CD4-positive, alpha-beta memory T cell (primary cell): ENCODE results near the gene PRRC2B. TPM values are rescaled to one million over a fixed set of nuclear protein-coding genes. Genes with fewer than 3 reads are reported as not detected.

Source experiments
- CTCF ChIA-PET: fragments of 350-600 bp; sonication (Branson Sonifier 250); formaldehyde crosslinking; loops from one replicate; lab custom pipeline; 2021; ENCODE audit warnings: inconsistent platforms; ENCODE audit not compliant: partially characterized antibody; lab: Charles Lee
- POLR2A ChIA-PET: fragments of 350-600 bp; sonication (Branson Sonifier 250); formaldehyde crosslinking; loops from one replicate; lab custom pipeline; 2021; ENCODE audit not compliant: partially characterized antibody; lab: Charles Lee
- DNase-seq, 5 donors: peaks; one replicate each; pipeline versions ENCODE4 v3.0.0 to v3.0.0-alpha.2; 2020 to 2022; ENCODE audit warnings: mixed read lengths in 1 of 5
- H3K27ac ChIP-seq: one replicate; pipeline ENCODE4 v1.7.0; 2013; ENCODE audit warnings: low read depth, low read length
- H3K27me3 ChIP-seq: 2 replicates; pipeline ENCODE4 v1.7.0; 2013; ENCODE audit warnings: mild to moderate bottlenecking, low read length, moderate library complexity; ENCODE audit not compliant: insufficient read depth
- H3K36me3 ChIP-seq: 2 replicates; pipeline ENCODE4 v1.7.0; 2013; ENCODE audit warnings: mild to moderate bottlenecking, low read length, moderate library complexity; ENCODE audit not compliant: insufficient read depth
- H3K4me1 ChIP-seq: 2 replicates; pipeline ENCODE4 v1.7.0; 2013; ENCODE audit warnings: mild to moderate bottlenecking, low read length, moderate library complexity; ENCODE audit not compliant: insufficient read depth
- H3K4me3 ChIP-seq, 2 donors: one replicate each; pipeline ENCODE4 v1.7.0; 2013; ENCODE audit warnings: low read length in 2 of 2, mild to moderate bottlenecking in 1 of 2
- H3K9me3 ChIP-seq, 2 donors: one replicate each; pipeline ENCODE4 v1.7.0; 2013; ENCODE audit warnings: low read length in 2 of 2, control low read depth in 1 of 2; ENCODE audit not compliant: control insufficient read depth in 1 of 2
- H3K27ac Mint-ChIP-seq, 7 donors: one replicate each; pipeline ENCODE4 v1.8.0; 2020 to 2021; ENCODE audit warnings: mixed read lengths in 7 of 7, mild to moderate bottlenecking in 6 of 7, inconsistent platforms in 3 of 7, moderate library complexity in 3 of 7
- H3K27me3 Mint-ChIP-seq, 2 donors: one replicate each; pipeline ENCODE4 v1.8.0; 2020 to 2021; ENCODE audit warnings: mixed read lengths in 2 of 2
- H3K36me3 Mint-ChIP-seq, 2 donors: one replicate each; pipeline ENCODE4 v1.8.0; 2020 to 2021; ENCODE audit warnings: mixed read lengths in 2 of 2, inconsistent platforms in 1 of 2, mild to moderate bottlenecking in 1 of 2
- H3K4me1 Mint-ChIP-seq, 4 donors: one replicate each; pipeline ENCODE4 v1.8.0; 2020 to 2021; ENCODE audit warnings: mixed read lengths in 4 of 4, mild to moderate bottlenecking in 1 of 4
- H3K4me3 Mint-ChIP-seq, 8 donors: one replicate each; pipeline ENCODE4 v1.8.0; 2020 to 2021; ENCODE audit warnings: mixed read lengths in 8 of 8, mild to moderate bottlenecking in 7 of 8, moderate library complexity in 6 of 8, inconsistent platforms in 3 of 8
- H3K9me3 Mint-ChIP-seq, 8 donors: one replicate each; pipeline ENCODE4 v1.8.0; 2020 to 2021; ENCODE audit warnings: mixed read lengths in 8 of 8, mild to moderate bottlenecking in 5 of 8, inconsistent platforms in 3 of 8, moderate library complexity in 1 of 8
- intact Hi-C: fragments of 100-400 bp; cut with micrococcal nuclease; formaldehyde crosslinking; loops from one replicate; pipeline ENCODE4 v1.15.1; 2023
- polyA plus RNA-seq, 2 donors: library from polyadenylated mRNA; unstranded; fragments of 300-500 nt; fragmentation: Illumina TruSeq; gene quantifications; one replicate each; pipeline ENCODE4 v1.2.3, GENCODE V29; 2021
- total RNA-seq, 2 experiments: library from RNA; stranded (reverse); gene quantifications; one replicate each; pipeline ENCODE4 v1.2.3, GENCODE V29; 2021

The PRRC2B gene
- total and polyA plus RNA-seq, 4 experiments from 2014 or later = 2.7 to 343 (median 191) TPM

DNA sequence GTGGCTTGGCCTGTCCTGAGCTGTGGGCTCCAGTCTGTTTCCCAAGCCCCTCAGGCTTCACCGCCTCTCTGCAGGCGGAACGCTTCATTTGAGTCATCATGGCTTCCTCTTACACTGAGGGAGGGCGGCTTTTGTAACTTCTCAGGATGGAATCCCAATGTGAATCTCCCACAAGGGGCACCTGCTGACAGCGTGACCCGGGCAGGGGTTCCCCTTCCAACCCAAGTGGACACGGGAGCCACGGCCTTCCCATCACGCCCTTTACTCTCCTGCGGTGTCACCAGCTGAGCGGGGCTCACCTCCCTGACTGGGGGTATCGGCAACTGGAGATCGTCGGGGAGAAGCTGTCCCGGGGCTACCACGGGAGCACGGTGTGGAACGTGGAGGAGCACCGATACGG is 124.7 kb downstream of the PRRC2B start:
- Histone ChIP-seq H3K36me3 (peaks cover 87% of the 10 kb centered on the region), H3K9me3 (no peaks in the 10 kb centered on the region), H3K27me3 (no peaks in the 10 kb centered on the region), H3K27ac (no peak overlapping the region), H3K4me3 (no peak overlapping the region), H3K4me1 (no peaks in the 10 kb centered on the region)
- Mint-ChIP-seq H3K27ac (no peak overlapping the region), H3K27me3 (no peaks in the 10 kb centered on the region), H3K4me1 (no peaks in the 10 kb centered on the region), H3K36me3 (peaks cover 24 to 64% of the 10 kb centered on the region in 2 donors), H3K9me3 (no peaks in the 10 kb centered on the region), H3K4me3 (no peak overlapping the region)
- ChIA-PET CTCF (interaction anchor here (1.0 to 1.6 kb wide), 2 partner anchors 18 to 92 kb away, joined by 3 read pairs; no protein-coding TSS in a partner anchor), POLR2A (interaction anchor here (1.3 kb wide), 1 partner anchor 15 kb away, joined by 6 read pairs; no protein-coding TSS in a partner anchor)
- intact Hi-C loops = no loop called here
- no peak for DNase-seq

DNA sequence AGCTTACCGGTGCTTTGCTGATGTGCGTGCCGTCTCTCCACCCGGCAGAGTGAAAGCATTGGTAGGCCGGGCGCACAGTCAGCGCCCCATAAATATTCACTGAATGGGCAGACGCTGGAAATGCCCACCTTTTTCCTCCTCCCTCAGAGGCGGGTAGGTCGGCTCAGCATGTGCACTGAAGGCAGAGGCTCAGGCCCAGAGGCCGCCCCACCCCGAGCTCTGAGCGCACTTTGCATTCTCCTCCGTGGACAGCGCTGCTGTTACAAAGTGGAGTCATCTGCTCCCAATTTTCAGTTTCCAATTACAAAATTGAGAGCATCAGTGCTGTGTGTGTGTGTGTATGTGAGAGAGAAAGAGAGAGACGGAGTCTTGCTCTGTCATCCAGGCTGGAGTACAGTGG is 126.6 kb downstream of the PRRC2B start:
- Mint-ChIP-seq H3K27ac (peak overlapping the region in 1 of 7 donors; percentile 62), H3K4me3 (no peak overlapping the region), H3K9me3 (no peaks in the 10 kb centered on the region), H3K27me3 (no peaks in the 10 kb centered on the region), H3K36me3 (peaks cover 22 to 70% of the 10 kb centered on the region in 2 donors), H3K4me1 (no peaks in the 10 kb centered on the region)
- intact Hi-C loops = no loop called here
- ChIA-PET POLR2A (interaction anchor here (0.9 to 1.2 kb wide), 2 partner anchors 20 to 138 kb away, joined by 3 read pairs; no protein-coding TSS in a partner anchor), CTCF (interaction anchor here (0.5 to 2.0 kb wide), 3 partner anchors 40 to 118 kb away, joined by 3 to 5 read pairs (median 3); no protein-coding TSS in a partner anchor)
- Histone ChIP-seq H3K9me3 (no peaks in the 10 kb centered on the region), H3K27me3 (no peaks in the 10 kb centered on the region), H3K4me1 (no peaks in the 10 kb centered on the region), H3K4me3 (no peak overlapping the region), H3K27ac (no peak overlapping the region), H3K36me3 (peaks cover 89% of the 10 kb centered on the region)
- DNase-seq = no peak

DNA sequence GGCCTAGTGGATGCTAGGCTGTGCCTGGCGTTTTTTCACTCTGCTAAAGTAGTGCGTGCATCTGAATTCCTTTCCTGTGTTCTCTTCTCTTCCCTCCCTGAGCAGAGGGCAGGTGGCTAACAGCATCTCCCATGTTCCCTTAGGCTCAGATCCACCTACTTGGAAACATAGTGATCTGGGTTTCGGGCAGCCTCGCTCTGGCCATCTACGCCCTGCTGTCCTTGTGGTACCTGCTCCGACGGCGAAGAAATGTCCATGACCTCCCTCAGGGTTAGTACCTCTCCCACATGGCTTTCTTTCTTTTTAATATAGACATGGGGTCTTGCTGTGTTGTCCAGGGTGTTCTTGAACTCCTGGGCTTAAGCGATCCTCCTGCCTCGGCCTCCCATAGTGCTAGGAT is 127.3 kb downstream of the PRRC2B start:
- ChIA-PET CTCF (interaction anchor here (2.0 kb wide), 1 partner anchor 39 kb away, joined by 5 read pairs; no protein-coding TSS in a partner anchor), POLR2A (no interaction called here)
- Histone ChIP-seq H3K4me1 (no peaks in the 10 kb centered on the region), H3K9me3 (no peaks in the 10 kb centered on the region), H3K4me3 (no peak overlapping the region), H3K36me3 (peaks cover 89% of the 10 kb centered on the region), H3K27me3 (no peaks in the 10 kb centered on the region), H3K27ac (no peak overlapping the region)
- Mint-ChIP-seq H3K4me3 (no peak overlapping the region), H3K9me3 (no peaks in the 10 kb centered on the region), H3K36me3 (peaks cover 27 to 77% of the 10 kb centered on the region in 2 donors), H3K4me1 (no peaks in the 10 kb centered on the region), H3K27ac (peak overlapping the region in 1 of 7 donors; percentile 23), H3K27me3 (no peaks in the 10 kb centered on the region)
- no peak for DNase-seq
- intact Hi-C loops = no loop called here

DNA sequence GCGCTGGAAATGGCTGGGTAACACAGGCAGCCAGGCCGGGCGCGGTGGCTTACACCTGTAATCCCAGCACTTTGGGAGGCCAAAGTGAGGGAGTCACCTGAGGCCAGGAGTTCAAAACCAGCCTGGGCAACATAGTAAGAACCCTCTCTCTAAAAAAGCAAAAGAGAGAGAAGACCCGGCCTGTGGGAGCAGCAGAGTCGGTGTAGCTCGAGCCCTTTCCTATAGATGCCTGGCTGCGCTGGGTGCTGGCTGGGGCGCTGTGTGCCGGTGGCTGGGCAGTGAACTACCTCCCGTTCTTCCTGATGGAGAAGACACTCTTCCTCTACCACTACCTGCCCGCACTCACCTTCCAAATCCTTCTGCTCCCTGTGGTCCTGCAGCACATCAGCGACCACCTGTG is 127.9 kb downstream of the PRRC2B start:
- POLR2A ChIA-PET = no interaction called here

DNA sequence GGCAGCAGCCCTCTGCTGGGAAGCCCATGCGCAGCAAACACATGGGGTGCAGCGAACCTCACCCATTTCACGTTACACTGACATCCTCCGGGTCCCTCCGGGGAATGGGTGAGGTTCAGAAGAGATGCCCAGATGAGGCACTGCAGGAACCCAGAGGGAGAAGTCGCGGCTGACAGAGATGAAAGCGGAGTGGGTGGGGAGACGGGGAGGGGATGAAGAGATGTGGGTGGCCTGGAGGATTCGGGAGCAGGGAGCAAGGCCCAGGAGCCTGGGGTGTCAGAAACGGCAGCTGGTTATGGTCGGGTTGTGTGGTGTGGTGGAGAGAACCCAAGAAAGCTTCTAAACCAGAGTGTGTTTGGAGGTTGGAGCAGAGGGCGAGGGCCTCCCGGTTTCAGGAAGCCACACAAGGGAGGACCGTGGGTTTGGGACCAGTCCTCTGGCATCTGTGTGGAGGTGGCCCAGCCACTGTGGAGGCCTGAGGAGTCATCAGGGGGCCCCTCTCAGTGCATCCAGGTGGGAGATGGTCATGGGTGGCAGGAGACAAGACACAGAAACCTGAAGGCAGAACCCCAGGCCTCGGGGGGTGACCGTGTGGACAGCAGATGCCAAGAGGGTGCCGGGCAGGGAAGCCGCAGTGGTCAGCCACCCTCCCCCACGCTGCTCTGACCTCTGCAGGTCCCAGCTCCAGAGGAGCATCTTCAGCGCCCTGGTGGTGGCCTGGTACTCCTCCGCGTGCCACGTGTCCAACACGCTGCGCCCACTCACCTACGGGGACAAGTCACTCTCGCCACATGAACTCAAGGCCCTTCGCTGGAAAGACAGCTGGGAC is 128.6 kb downstream of the PRRC2B start:
- H3K4me3 ChIP-seq = no peak overlapping the region
- POLR2A ChIA-PET = interaction anchor here (0.8 kb wide), 1 partner anchor 22 kb away, joined by 4 read pairs; no protein-coding TSS in a partner anchor
- no peak overlapping the region for H3K27ac ChIP-seq
- no peak for DNase-seq
- H3K27ac Mint-ChIP-seq = peak overlapping the region in 1 of 7 donors; percentile 87
- peaks cover 88% of the 10 kb centered on the region for H3K36me3 ChIP-seq
- intact Hi-C loops = no loop called here
- H3K27me3 ChIP-seq = no peaks in the 10 kb centered on the region
- CTCF ChIA-PET = no interaction called here
- no peaks in the 10 kb centered on the region for H3K9me3 Mint-ChIP-seq
- H3K27me3 Mint-ChIP-seq = no peaks in the 10 kb centered on the region
- no peak overlapping the region for H3K4me3 Mint-ChIP-seq
- peaks cover 0 to 5% (median 0%) of the 10 kb centered on the region in 4 donors for H3K4me1 Mint-ChIP-seq
- H3K4me1 ChIP-seq = no peaks in the 10 kb centered on the region
- no peaks in the 10 kb centered on the region for H3K9me3 ChIP-seq
- peaks cover 33 to 82% of the 10 kb centered on the region in 2 donors for H3K36me3 Mint-ChIP-seq

More for the DNA sequence above, 127.9 kb downstream of the PRRC2B start:
- H3K9me3 Mint-ChIP-seq = no peaks in the 10 kb centered on the region
- peaks cover 89% of the 10 kb centered on the region for H3K36me3 ChIP-seq
- CTCF ChIA-PET = no interaction called here
- no peak for DNase-seq
- H3K27ac Mint-ChIP-seq = peak overlapping the region in 2 of 7 donors; percentile 23 to 87
- intact Hi-C loops = no loop called here
- H3K4me1 ChIP-seq = no peaks in the 10 kb centered on the region
- H3K36me3 Mint-ChIP-seq = peaks cover 32 to 82% of the 10 kb centered on the region in 2 donors
- H3K27me3 Mint-ChIP-seq = no peaks in the 10 kb centered on the region
- no peaks in the 10 kb centered on the region for H3K9me3 ChIP-seq
- no peak overlapping the region for H3K27ac ChIP-seq
- no peaks in the 10 kb centered on the region for H3K27me3 ChIP-seq
- peaks cover 0 to 4% (median 0%) of the 10 kb centered on the region in 4 donors for H3K4me1 Mint-ChIP-seq
- no peak overlapping the region for H3K4me3 ChIP-seq
- H3K4me3 Mint-ChIP-seq = no peak overlapping the region

DNA sequence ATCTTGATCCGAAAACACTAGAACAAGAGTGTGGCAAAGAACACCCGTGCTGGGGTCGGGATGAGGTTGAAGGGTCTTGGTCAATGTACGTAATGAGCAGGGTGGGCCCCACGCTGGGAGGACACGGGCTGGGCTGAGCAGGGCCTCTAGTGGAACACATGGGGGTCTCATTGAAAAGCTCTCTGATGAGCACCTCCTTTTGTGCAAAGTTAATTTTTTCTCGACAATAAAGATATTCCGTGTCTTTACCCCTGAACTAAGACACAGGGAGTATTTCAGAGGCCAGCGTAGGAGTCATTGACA is 129.2 kb downstream of the PRRC2B start:
- ChIA-PET CTCF (no interaction called here), POLR2A (interaction anchor here (0.8 kb wide), 1 partner anchor 22 kb away, joined by 4 read pairs; no protein-coding TSS in a partner anchor)
- H3K9me3 ChIP-seq = no peaks in the 10 kb centered on the region
- no peak overlapping the region for H3K4me3 Mint-ChIP-seq
- no peak for DNase-seq
- H3K36me3 ChIP-seq = peaks cover 82% of the 10 kb centered on the region
- peaks cover 0 to 7% (median under 1%) of the 10 kb centered on the region in 4 donors for H3K4me1 Mint-ChIP-seq
- no peak overlapping the region for H3K27ac ChIP-seq
- no peak overlapping the region for H3K27ac Mint-ChIP-seq
- H3K27me3 ChIP-seq = no peaks in the 10 kb centered on the region
- H3K27me3 Mint-ChIP-seq = no peaks in the 10 kb centered on the region
- H3K4me3 ChIP-seq = no peak overlapping the region
- H3K4me1 ChIP-seq = peaks cover under 1% of the 10 kb centered on the region
- no peaks in the 10 kb centered on the region for H3K9me3 Mint-ChIP-seq
- H3K36me3 Mint-ChIP-seq = peaks cover 34 to 77% of the 10 kb centered on the region in 2 donors
- intact Hi-C loops = no loop called here
